Measurements from ENCODE around the gene NAT14.
A peak's percentile ranks its signal among the peaks of the same experiment; 100 is the strongest.
"Not testable (repeated sequence)": the region's sequence is repeated elsewhere in the genome, so short reads cannot be mapped to it uniquely, and the experiment has no call there.

Gene NAT14

GRCh38 chr19:55486971-55487923 lies 2.3 kb downstream of the NAT14 start:
- DNase-seq (ENCODE audit: low read depth), result peak; percentile 27

- no peak for DNase-seq (ENCODE audit: low read depth)
These were observed 3.1 kb downstream of the NAT14 start, which contains the start of gene SSC5D for GRCh38 chr19:55487924-55488687. TSS of gene SSC5D (plus strand) at chr19:55488436. CDS start at chr19:55488590, 154 bp downstream.

- no peak for DNase-seq (ENCODE audit: low read depth)
These were observed 4.2 kb downstream of the NAT14 start for GRCh38 chr19:55488986-55489710.

- DNase-seq (ENCODE audit: low read depth), result no peak
These were observed 4.9 kb downstream of the NAT14 start for GRCh38 chr19:55489711-55490477.

- no peak for DNase-seq (ENCODE audit: low read depth)
These were observed 5.8 kb downstream of the NAT14 start for GRCh38 chr19:55490478-55491432.

GRCh38 chr19:55491546-55492360 lies 6.8 kb downstream of the NAT14 start:
- DNase-seq (ENCODE audit: low read depth), result no peak

GRCh38 chr19:55492362-55492944 lies 7.5 kb downstream of the NAT14 start:
- DNase-seq (ENCODE audit: low read depth), result no peak

- DNase-seq (ENCODE audit: low read depth), result no peak
These were observed 8.2 kb downstream of the NAT14 start for GRCh38 chr19:55493052-55493644.

GRCh38 chr19:55493645-55494171 lies 8.7 kb downstream of the NAT14 start:
- no peak for DNase-seq (ENCODE audit: low read depth)

- DNase-seq (ENCODE audit: low read depth), result no peak
These were observed 9.3 kb downstream of the NAT14 start for GRCh38 chr19:55494172-55494761.

GRCh38 chr19:55495646-55496349 lies 10.8 kb downstream of the NAT14 start:
- DNase-seq (ENCODE audit: low read depth), result no peak

- DNase-seq (ENCODE audit: low read depth), result not testable (repeated sequence)
These were observed 11.8 kb downstream of the NAT14 start for GRCh38 chr19:55496820-55497219.

- no peak for DNase-seq (ENCODE audit: low read depth)
These were observed 12.8 kb downstream of the NAT14 start for GRCh38 chr19:55497763-55498162.

GRCh38 chr19:55498246-55498840 lies 13.4 kb downstream of the NAT14 start:
- no peak for DNase-seq (ENCODE audit: low read depth)

- DNase-seq (ENCODE audit: low read depth), result no peak
These were observed 15.5 kb downstream of the NAT14 start for GRCh38 chr19:55500368-55500952.

- DNase-seq (ENCODE audit: low read depth), result no peak
These were observed 17.4 kb downstream of the NAT14 start for GRCh38 chr19:55502197-55502952.

Measured in activated T-helper 9 cell treated with anti-CD3 and anti-CD28 coated beads, Interleukin-2, amount 50 U/mL, for 16 hours (primary cell).